ENCODE measurements around the gene ROPN1L. TPM values are rescaled to one million over a fixed set of nuclear protein-coding genes. Genes with fewer than 3 reads are reported as not detected.

The ROPN1L gene
- polyA plus RNA-seq, 1 donor from 2014 or later: 0.48 TPM

DNA sequence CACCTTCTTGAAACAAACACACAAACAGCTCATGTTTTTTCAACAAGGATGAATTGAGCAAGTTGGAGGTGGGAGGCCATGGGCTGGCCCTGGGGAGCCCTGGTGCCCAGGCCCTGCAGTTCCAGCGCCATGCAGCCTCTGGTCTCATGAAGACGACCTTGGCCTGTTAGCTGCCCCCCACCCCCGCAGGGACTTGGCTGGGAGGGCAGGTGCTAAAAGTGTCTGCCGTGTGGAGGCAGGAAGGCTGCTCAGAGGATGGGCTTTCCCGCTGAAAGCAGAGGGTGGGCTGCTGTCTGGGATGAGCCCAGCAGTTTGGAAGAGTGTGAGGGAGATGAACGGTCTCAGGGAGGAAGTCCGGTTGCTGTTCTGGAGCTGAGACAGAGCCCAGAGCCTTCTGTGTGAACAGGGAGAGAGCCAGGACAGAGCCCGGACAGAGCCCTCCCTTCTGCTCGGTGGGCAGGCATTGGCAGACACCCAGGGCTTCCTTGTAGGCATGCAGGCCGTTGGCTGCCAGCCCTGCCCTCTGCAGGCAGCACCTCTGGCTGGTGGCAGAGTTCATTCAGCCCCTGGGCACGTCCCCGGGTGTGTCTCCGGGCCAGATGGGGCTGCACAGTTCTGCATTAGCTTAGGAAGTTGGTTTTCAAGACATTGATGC, 18.7 kb downstream of the ROPN1L start:
- no peak overlapping the region for H3K4me3 Mint-ChIP-seq
- H3K36me3 Mint-ChIP-seq: peaks cover 2% of the 10 kb centered on the region
- H3K27me3 Mint-ChIP-seq: no peaks in the 10 kb centered on the region
- H3K27ac Mint-ChIP-seq: no peak overlapping the region
- no peaks in the 10 kb centered on the region for H3K4me1 Mint-ChIP-seq
- no peaks in the 10 kb centered on the region for H3K9me3 Mint-ChIP-seq

GRCh38 chr5:10461041-10461440, 19.4 kb downstream of the ROPN1L start:
- Mint-ChIP-seq H3K27me3 (peaks cover 2% of the 10 kb centered on the region), H3K4me3 (no peak overlapping the region), H3K4me1 (no peaks in the 10 kb centered on the region), H3K36me3 (peaks cover 3% of the 10 kb centered on the region), H3K9me3 (no peaks in the 10 kb centered on the region), H3K27ac (no peak overlapping the region)

- no peaks in the 10 kb centered on the region for H3K9me3 Mint-ChIP-seq
- H3K36me3 Mint-ChIP-seq: peaks cover 3% of the 10 kb centered on the region
- no peaks in the 10 kb centered on the region for H3K4me1 Mint-ChIP-seq
- no peak overlapping the region for H3K4me3 Mint-ChIP-seq
- H3K27ac Mint-ChIP-seq: peak overlapping the region in 1 of 3 donors; percentile 50
- H3K27me3 Mint-ChIP-seq: peaks cover 4% of the 10 kb centered on the region
These were observed 20.4 kb downstream of the ROPN1L start for GRCh38 chr5:10461904-10462555.

DNA sequence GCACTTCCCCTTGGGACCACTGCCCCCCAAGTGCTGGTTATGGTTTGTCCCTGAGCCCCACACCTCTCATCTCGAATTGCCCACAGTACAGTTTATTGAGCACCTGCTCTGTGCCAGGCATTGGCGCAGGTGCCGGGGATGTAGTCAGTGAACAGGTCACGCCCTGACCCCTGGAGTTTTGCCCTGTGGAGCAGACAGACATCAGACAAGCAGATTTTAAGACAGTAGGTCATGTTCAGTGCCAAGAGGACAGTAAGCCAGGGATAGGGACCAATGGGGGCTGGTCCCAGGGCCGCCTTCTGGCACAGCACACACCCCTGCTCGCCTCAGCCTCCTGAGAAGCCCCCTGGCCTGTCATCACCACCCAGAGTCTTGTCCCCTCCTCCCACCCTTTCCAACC, 21.9 kb downstream of the ROPN1L start:
- H3K36me3 Mint-ChIP-seq: peaks cover 3% of the 10 kb centered on the region
- no peak overlapping the region for H3K27ac Mint-ChIP-seq
- H3K27me3 Mint-ChIP-seq: peaks cover 4% of the 10 kb centered on the region
- no peaks in the 10 kb centered on the region for H3K9me3 Mint-ChIP-seq
- H3K4me3 Mint-ChIP-seq: no peak overlapping the region
- no peaks in the 10 kb centered on the region for H3K4me1 Mint-ChIP-seq

DNA sequence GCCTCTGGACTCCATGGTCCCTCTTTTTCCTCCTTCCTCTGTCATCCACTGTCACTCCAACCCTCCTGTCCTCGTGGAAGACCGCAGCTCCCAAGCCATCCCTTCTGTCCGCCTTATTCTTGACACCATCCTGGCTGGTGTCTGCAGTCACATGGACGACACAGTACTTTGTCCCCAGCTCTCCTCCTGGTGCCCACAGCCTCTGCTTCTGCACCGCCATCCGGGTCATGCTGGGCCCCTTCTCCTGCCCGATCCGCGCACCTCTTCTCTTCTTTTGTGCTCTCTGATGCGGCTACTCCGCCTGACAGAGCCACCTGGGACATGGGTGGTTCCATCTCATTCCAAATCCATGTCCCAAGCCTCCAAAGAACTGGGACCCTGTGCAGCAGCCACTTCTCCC, 22.5 kb downstream of the ROPN1L start:
- H3K9me3 Mint-ChIP-seq: no peaks in the 10 kb centered on the region
- peaks cover 3% of the 10 kb centered on the region for H3K36me3 Mint-ChIP-seq
- H3K27ac Mint-ChIP-seq: no peak overlapping the region
- peaks cover 4% of the 10 kb centered on the region for H3K27me3 Mint-ChIP-seq
- no peaks in the 10 kb centered on the region for H3K4me1 Mint-ChIP-seq
- no peak overlapping the region for H3K4me3 Mint-ChIP-seq

DNA sequence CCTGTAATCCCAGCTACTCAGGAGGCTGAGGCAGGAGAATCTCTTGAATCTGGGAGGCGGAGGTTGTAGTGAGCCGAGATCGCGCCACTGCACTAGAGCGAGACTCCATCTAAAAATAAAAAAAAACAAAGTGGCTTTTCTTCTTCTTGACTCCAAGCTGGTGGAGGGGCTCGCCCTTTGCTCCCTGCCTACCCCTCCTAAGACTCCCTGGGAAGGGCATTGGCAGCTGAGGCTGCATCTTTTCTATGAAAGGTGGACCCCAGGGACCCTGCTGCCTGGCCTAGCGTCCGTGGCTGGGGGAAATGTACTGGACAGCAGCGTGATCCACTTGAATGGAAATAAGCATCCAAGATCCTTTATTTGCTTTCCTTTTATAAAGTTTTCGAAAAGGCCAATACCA, 24.0 kb downstream of the ROPN1L start:
- no peaks in the 10 kb centered on the region for H3K4me1 Mint-ChIP-seq
- peak overlapping the region in 1 of 3 donors; percentile 39 for H3K27ac Mint-ChIP-seq
- peaks cover 6% of the 10 kb centered on the region for H3K27me3 Mint-ChIP-seq
- no peaks in the 10 kb centered on the region for H3K9me3 Mint-ChIP-seq
- H3K4me3 Mint-ChIP-seq: no peak overlapping the region
- peaks cover 3% of the 10 kb centered on the region for H3K36me3 Mint-ChIP-seq

DNA sequence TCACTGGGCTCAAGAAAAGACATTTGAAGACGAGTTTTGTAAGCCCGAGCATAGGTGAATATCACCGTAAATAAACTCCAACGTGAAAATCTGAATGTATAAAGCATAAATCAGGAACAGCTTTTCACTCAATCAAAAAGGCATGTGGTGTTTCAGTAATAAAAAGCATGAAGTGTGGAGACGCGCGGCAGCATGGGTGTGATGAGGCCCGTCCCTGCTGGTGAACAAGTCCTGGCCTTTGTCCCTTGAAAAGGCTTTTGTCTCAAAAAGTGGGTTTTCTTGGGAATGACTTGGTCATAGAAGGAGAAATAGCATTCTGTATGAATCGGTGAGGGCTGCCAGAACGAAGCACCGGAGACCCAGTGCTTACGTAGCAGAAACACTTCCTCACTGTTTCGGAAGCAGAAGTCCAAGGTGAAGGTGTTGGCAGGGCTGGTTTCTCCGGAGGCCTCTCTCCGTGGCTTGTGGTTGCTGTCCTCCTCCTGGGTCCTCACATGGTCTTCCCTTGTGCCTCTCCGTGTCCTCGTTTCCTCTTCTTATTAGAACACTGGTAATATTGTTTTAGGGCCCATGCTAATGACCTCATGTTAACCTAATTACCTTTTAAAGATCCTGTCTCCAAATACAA, 24.9 kb downstream of the ROPN1L start:
- H3K9me3 Mint-ChIP-seq: no peaks in the 10 kb centered on the region
- no peaks in the 10 kb centered on the region for H3K4me1 Mint-ChIP-seq
- H3K27ac Mint-ChIP-seq: no peak overlapping the region
- peaks cover 6% of the 10 kb centered on the region for H3K27me3 Mint-ChIP-seq
- no peak overlapping the region for H3K4me3 Mint-ChIP-seq
- peaks cover 3% of the 10 kb centered on the region for H3K36me3 Mint-ChIP-seq

DNA sequence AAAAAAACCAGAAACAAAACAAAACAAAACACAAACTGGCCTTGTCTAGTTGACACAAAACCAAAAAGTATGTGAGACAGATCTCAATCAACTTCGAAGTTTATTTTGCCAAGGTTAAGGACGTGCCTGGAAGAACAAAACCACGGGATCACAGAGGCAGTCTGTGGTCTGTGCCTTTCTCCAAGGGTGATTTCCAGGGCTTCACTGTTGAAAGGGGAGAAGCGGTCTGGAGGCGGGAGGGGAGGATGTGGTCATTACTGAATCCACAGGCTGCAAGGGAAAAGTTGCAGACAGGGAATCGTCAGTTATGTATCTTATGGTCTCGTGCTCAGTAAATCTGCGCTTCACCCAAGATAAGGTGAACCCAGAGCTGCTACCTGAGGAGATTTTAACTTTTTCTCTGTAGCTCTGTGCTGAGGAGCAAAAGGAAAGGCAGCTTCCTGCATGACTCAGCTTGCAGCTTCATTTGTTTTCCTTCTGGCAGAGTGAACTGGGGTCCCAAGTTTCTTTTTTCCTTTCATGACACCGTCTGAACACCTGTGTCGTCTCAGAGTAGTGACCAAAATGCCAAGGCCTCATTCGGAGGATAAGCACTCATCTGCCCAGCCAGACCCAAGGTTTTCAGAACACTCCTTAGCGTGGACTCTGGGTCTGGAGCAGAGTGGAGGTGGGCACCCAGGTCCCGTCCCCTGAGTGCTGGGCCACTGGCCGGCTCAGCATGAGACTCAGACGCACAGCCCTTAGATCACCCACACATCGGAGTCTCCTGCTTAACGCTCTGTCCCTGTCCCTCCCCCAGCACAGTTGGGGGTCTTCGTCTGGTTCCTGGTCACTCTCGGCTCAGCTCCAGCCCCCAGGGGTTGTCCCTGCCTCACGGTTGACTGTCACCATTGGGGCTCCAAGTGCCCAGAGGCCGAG, 25.9 kb downstream of the ROPN1L start:
- Mint-ChIP-seq H3K36me3 (peaks cover 3% of the 10 kb centered on the region), H3K4me3 (no peak overlapping the region), H3K27ac (no peak overlapping the region), H3K4me1 (no peaks in the 10 kb centered on the region), H3K27me3 (peaks cover 6% of the 10 kb centered on the region), H3K9me3 (no peaks in the 10 kb centered on the region)

- Mint-ChIP-seq H3K4me1 (no peaks in the 10 kb centered on the region), H3K4me3 (no peak overlapping the region), H3K27me3 (peaks cover 6% of the 10 kb centered on the region), H3K36me3 (peaks cover 3% of the 10 kb centered on the region), H3K9me3 (no peaks in the 10 kb centered on the region), H3K27ac (no peak overlapping the region)
These were observed 26.6 kb downstream of the ROPN1L start for GRCh38 chr5:10468256-10468655.

DNA sequence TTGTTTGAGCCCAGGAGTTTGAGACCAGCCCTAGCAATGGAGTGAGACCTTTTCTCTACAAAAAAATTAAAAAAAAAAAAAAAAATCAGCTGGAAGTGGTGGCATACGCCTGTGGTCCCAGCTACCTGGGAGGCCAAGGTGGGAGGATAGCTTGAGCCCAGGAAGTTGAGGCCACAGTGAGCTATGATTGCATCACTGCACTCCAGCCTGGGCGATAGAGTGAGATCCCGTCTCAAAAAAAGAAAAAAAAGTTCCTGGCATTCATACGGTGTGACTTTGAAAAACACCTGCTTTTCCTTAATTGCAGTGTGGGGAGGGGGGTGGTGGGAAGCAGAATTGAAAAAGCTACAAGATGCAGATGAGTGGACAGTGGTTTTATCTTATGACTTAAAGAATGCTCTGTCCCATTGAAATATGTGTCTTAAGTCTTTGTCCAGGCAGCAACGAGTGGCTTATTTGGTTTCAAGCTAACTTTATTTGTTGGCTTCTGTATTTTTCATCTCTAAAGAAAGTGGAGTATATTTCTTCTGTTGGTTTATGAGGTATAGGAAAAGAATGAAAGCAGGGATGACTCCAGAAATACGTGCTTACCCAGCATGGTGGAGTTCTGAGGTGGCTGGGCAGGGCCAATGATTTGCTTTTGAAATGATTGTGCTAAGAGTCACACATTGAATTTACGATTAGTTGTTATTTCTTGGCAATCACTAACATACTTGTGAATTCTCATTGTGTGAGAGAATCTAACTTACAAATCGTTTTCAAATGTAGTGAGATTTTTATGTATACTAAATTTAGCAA, 27.8 kb downstream of the ROPN1L start:
- Mint-ChIP-seq H3K27ac (no peak overlapping the region), H3K36me3 (peaks cover 2% of the 10 kb centered on the region), H3K27me3 (peaks cover 6% of the 10 kb centered on the region), H3K4me3 (no peak overlapping the region), H3K9me3 (no peaks in the 10 kb centered on the region), H3K4me1 (no peaks in the 10 kb centered on the region)

- H3K27me3 Mint-ChIP-seq: peaks cover 6% of the 10 kb centered on the region
- H3K9me3 Mint-ChIP-seq: peaks cover 0 to 3% (median 0%) of the 10 kb centered on the region in 3 donors
- no peak overlapping the region for H3K4me3 Mint-ChIP-seq
- no peaks in the 10 kb centered on the region for H3K4me1 Mint-ChIP-seq
- peaks cover 3% of the 10 kb centered on the region for H3K36me3 Mint-ChIP-seq
- no peak overlapping the region for H3K27ac Mint-ChIP-seq
These were observed 29.0 kb downstream of the ROPN1L start for GRCh38 chr5:10470669-10471068.

DNA sequence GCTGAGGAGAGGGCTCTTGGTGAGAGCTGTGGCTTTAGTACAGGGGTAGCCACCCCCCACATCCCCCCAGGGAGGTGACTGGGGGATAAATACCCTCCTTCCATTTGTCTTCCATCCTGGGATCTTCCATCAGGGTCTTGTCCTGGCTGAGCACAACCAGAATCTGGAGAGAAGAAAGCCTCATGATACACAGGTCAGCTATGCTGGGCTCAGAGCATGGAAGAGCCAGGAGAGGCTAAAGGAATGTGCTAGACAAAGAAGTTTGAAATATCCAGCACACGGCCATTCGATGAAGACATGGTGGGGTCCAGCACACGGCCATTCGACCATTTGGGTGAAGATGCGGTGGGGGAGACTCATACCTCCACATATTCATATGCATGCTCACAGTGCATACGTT, 30.0 kb downstream of the ROPN1L start:
- Mint-ChIP-seq H3K9me3 (peaks cover 0 to 8% (median 0%) of the 10 kb centered on the region in 3 donors), H3K4me1 (no peaks in the 10 kb centered on the region), H3K4me3 (peak overlapping the region in 1 of 4 donors; percentile 41), H3K27ac (no peak overlapping the region), H3K36me3 (peaks cover 2% of the 10 kb centered on the region), H3K27me3 (peaks cover 2% of the 10 kb centered on the region)

DNA sequence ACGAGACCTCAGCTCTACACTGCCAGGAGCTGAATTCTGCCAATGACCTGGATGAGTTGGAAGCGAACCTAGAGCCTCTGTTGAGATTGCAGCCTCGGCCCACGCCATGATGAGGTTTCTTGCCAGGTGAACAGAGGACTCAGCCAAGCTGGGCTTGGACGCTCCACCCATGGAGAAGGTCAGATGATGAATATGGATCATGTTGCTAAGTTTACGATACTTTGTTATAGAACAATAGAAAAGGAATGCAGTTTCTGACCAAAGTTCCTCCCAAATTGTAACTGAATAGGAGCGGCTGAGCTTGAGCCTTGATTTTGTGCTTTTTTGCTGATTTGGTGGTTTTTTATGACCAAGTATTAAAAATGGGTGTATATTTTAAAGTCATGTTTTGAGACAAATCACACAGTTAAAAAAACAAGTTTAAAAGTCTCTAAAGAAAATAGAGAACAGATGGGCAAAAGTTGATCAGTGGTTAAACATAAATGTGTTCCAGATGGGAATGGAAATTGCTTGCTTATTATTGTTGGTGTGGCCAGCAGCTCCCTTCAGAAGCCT, 32.9 kb downstream of the ROPN1L start:
- H3K27me3 Mint-ChIP-seq: peaks cover 2% of the 10 kb centered on the region
- no peaks in the 10 kb centered on the region for H3K4me1 Mint-ChIP-seq
- peaks cover 0 to 8% (median 0%) of the 10 kb centered on the region in 3 donors for H3K9me3 Mint-ChIP-seq
- H3K27ac Mint-ChIP-seq: no peak overlapping the region
- H3K36me3 Mint-ChIP-seq: peaks cover 3% of the 10 kb centered on the region
- no peak overlapping the region for H3K4me3 Mint-ChIP-seq

All from IgD-negative memory B cell (primary cell).